ENCODE measurements around the gene RHEX. TPM values are rescaled to one million over a fixed set of nuclear protein-coding genes. Genes with fewer than 3 reads are reported as not detected.
"Not testable (repeated sequence)": the region's sequence is repeated elsewhere in the genome, so short reads cannot be mapped to it uniquely, and the experiment has no call there.

RHEX gene
- polyA plus RNA-seq, 4 donors: 2.1 to 6.4 (median 4.3) TPM

GRCh38 chr1:206029484-206029883 is 23.5 kb upstream of the RHEX start:
- no peak for DNase-seq (ENCODE audit: low read depth in 4 of 4, low spot score in 2 of 4)

GRCh38 chr1:206030191-206030590 is 22.8 kb upstream of the RHEX start:
- DNase-seq (ENCODE audit: low read depth in 4 of 4, low spot score in 2 of 4): no peak

- DNase-seq (ENCODE audit: low read depth in 4 of 4, low spot score in 2 of 4): peak in 2 of 4 donors; percentile 49 to 57
Observed at GRCh38 chr1:206030714-206031113, 22.3 kb upstream of the RHEX start.

GRCh38 chr1:206032380-206033140 is 20.4 kb upstream of the RHEX start:
- no peak for DNase-seq (ENCODE audit: low read depth in 4 of 4, low spot score in 2 of 4)

- no peak for DNase-seq (ENCODE audit: low read depth in 4 of 4, low spot score in 2 of 4)
Observed at GRCh38 chr1:206035027-206035426, 17.9 kb upstream of the RHEX start.

GRCh38 chr1:206036663-206037455 is 16.1 kb upstream of the RHEX start:
- DNase-seq (ENCODE audit: low read depth in 4 of 4, low spot score in 2 of 4): no peak

GRCh38 chr1:206037581-206037980 is 15.4 kb upstream of the RHEX start:
- no peak for DNase-seq (ENCODE audit: low read depth in 4 of 4, low spot score in 2 of 4)

GRCh38 chr1:206039046-206039973 is 13.7 kb upstream of the RHEX start:
- peak in 2 of 4 donors; percentile 19 to 27 for DNase-seq (ENCODE audit: low read depth in 4 of 4, low spot score in 2 of 4)

- DNase-seq (ENCODE audit: low read depth in 4 of 4, low spot score in 2 of 4): no peak
Observed at GRCh38 chr1:206040328-206040727, 12.6 kb upstream of the RHEX start.

- DNase-seq (ENCODE audit: low read depth in 4 of 4, low spot score in 2 of 4): peak in 2 of 4 donors; percentile 51 to 56
Observed at GRCh38 chr1:206041640-206042039, 11.3 kb upstream of the RHEX start.

- DNase-seq (ENCODE audit: low read depth in 4 of 4, low spot score in 2 of 4): no peak
Observed at GRCh38 chr1:206047271-206047670, 5.7 kb upstream of the RHEX start.

GRCh38 chr1:206048582-206048981 is 4.4 kb upstream of the RHEX start:
- no peak for DNase-seq (ENCODE audit: low read depth in 4 of 4, low spot score in 2 of 4)

GRCh38 chr1:206049293-206049692 is 3.7 kb upstream of the RHEX start:
- DNase-seq (ENCODE audit: low read depth in 4 of 4, low spot score in 2 of 4): no peak

- DNase-seq (ENCODE audit: low read depth in 4 of 4, low spot score in 2 of 4): no peak
Observed at GRCh38 chr1:206049919-206050600, 2.9 kb upstream of the RHEX start.

GRCh38 chr1:206050655-206051235 is 2.2 kb upstream of the RHEX start:
- no peak for DNase-seq (ENCODE audit: low read depth in 4 of 4, low spot score in 2 of 4)

GRCh38 chr1:206052231-206052865 is 625 bp upstream of the RHEX start:
- DNase-seq (ENCODE audit: low read depth in 4 of 4, low spot score in 2 of 4): not testable (repeated sequence)

GRCh38 chr1:206053616-206054015 is 643 bp downstream of the RHEX start:
- DNase-seq (ENCODE audit: low read depth in 4 of 4, low spot score in 2 of 4): not testable (repeated sequence)

GRCh38 chr1:206055069-206055625 is 2.2 kb downstream of the RHEX start:
- DNase-seq (ENCODE audit: low read depth in 4 of 4, low spot score in 2 of 4): not testable (repeated sequence)
